ENCODE measurements around the gene TCERG1L. TPM values are rescaled to one million over a fixed set of nuclear protein-coding genes. Genes with fewer than 3 reads are reported as not detected.

The TCERG1L gene
- total RNA-seq, 1 experiment from 2014 or later: 1.5 TPM

DNA sequence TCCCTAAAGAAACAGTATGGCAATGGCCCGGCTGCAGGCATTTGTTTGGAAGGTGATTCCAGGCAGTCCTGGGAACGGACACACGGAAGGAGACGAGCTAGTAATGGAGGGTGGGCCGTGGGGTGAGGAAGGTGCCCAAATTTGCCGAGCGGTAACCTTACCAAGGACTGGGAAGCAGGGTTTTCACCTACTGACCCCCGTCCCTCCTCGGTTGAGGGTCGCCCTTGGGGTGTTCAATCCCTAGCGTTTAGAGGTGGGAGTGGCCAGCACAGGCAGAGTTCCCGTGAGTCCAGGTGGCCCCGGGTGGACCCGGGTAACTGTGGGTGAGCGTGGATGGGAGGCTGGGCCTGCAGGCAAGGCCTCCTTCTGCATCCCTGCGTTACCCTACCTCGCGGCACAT, 198.8 kb downstream of the TCERG1L start:
- H3K36me3 Mint-ChIP-seq: peaks cover 34% of the 10 kb centered on the region
- ChIA-PET POLR2A (no interaction called here), CTCF (no interaction called here)
- H3K27me3 Mint-ChIP-seq (ENCODE audit: low read depth): peaks cover 5% of the 10 kb centered on the region
- DNase-seq (ENCODE audit: low spot score) (no peak), ATAC-seq (no peak)
- no peak overlapping the region for H3K4me3 Mint-ChIP-seq
- H3K9me3 Mint-ChIP-seq: peaks cover 27% of the 10 kb centered on the region
- H3K27ac Mint-ChIP-seq: no peak overlapping the region
- H3K4me1 Mint-ChIP-seq: no peaks in the 10 kb centered on the region
- TF ChIP-seq OVOL2 (CRISPR knock-in tag; IDR thresholded peaks at IDR 0.05; ENCODE audit: borderline replicate concordance): no peak
- TF ChIP-seq MXD4 (CRISPR knock-in tag; IDR thresholded peaks at IDR 0.05; ENCODE audit: borderline replicate concordance): no peak
- TF ChIP-seq NR3C1 (CRISPR knock-in tag; conservative IDR thresholded peaks at IDR 0.05; ENCODE audit: low read depth): no peak
- TF ChIP-seq CREB1 (CRISPR knock-in tag; IDR thresholded peaks at IDR 0.05): no peak
- TF ChIP-seq, protein P1, sequence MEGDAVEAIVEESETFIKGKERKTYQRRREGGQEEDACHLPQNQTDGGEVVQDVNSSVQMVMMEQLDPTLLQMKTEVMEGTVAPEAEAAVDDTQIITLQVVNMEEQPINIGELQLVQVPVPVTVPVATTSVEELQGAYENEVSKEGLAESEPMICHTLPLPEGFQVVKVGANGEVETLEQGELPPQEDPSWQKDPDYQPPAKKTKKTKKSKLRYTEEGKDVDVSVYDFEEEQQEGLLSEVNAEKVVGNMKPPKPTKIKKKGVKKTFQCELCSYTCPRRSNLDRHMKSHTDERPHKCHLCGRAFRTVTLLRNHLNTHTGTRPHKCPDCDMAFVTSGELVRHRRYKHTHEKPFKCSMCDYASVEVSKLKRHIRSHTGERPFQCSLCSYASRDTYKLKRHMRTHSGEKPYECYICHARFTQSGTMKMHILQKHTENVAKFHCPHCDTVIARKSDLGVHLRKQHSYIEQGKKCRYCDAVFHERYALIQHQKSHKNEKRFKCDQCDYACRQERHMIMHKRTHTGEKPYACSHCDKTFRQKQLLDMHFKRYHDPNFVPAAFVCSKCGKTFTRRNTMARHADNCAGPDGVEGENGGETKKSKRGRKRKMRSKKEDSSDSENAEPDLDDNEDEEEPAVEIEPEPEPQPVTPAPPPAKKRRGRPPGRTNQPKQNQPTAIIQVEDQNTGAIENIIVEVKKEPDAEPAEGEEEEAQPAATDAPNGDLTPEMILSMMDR (IDR thresholded peaks at IDR 0.05): no peak
- no peak for TF ChIP-seq ZNF396 (CRISPR knock-in tag; IDR thresholded peaks at IDR 0.05; ENCODE audit: borderline replicate concordance)
- no peak for TF ChIP-seq ATF1 (CRISPR knock-in tag; IDR thresholded peaks at IDR 0.05)
- TF ChIP-seq GRHL2 (CRISPR knock-in tag; IDR thresholded peaks at IDR 0.05; ENCODE audit: insufficient replicate concordance, severe bottlenecking): no peak
- TF ChIP-seq EMX1 (CRISPR knock-in tag; IDR thresholded peaks at IDR 0.05): no peak
- TF ChIP-seq, protein P2, sequence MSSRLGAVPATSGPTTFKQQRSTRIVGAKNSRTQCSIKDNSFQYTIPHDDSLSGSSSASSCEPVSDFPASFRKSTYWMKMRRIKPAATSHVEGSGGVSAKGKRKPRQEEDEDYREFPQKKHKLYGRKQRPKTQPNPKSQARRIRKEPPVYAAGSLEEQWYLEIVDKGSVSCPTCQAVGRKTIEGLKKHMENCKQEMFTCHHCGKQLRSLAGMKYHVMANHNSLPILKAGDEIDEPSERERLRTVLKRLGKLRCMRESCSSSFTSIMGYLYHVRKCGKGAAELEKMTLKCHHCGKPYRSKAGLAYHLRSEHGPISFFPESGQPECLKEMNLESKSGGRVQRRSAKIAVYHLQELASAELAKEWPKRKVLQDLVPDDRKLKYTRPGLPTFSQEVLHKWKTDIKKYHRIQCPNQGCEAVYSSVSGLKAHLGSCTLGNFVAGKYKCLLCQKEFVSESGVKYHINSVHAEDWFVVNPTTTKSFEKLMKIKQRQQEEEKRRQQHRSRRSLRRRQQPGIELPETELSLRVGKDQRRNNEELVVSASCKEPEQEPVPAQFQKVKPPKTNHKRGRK (CRISPR knock-in tag; IDR thresholded peaks at IDR 0.05; ENCODE audit: borderline replicate concordance): no peak
- no peak for TF ChIP-seq FOXP1 (CRISPR knock-in tag; IDR thresholded peaks at IDR 0.05; ENCODE audit: borderline replicate concordance)
- no peak for TF ChIP-seq JUN (CRISPR knock-in tag; IDR thresholded peaks at IDR 0.05)
- TF ChIP-seq ZNF263 (CRISPR knock-in tag; IDR thresholded peaks at IDR 0.05; ENCODE audit: low read depth): no peak
- TF ChIP-seq, protein P3, sequence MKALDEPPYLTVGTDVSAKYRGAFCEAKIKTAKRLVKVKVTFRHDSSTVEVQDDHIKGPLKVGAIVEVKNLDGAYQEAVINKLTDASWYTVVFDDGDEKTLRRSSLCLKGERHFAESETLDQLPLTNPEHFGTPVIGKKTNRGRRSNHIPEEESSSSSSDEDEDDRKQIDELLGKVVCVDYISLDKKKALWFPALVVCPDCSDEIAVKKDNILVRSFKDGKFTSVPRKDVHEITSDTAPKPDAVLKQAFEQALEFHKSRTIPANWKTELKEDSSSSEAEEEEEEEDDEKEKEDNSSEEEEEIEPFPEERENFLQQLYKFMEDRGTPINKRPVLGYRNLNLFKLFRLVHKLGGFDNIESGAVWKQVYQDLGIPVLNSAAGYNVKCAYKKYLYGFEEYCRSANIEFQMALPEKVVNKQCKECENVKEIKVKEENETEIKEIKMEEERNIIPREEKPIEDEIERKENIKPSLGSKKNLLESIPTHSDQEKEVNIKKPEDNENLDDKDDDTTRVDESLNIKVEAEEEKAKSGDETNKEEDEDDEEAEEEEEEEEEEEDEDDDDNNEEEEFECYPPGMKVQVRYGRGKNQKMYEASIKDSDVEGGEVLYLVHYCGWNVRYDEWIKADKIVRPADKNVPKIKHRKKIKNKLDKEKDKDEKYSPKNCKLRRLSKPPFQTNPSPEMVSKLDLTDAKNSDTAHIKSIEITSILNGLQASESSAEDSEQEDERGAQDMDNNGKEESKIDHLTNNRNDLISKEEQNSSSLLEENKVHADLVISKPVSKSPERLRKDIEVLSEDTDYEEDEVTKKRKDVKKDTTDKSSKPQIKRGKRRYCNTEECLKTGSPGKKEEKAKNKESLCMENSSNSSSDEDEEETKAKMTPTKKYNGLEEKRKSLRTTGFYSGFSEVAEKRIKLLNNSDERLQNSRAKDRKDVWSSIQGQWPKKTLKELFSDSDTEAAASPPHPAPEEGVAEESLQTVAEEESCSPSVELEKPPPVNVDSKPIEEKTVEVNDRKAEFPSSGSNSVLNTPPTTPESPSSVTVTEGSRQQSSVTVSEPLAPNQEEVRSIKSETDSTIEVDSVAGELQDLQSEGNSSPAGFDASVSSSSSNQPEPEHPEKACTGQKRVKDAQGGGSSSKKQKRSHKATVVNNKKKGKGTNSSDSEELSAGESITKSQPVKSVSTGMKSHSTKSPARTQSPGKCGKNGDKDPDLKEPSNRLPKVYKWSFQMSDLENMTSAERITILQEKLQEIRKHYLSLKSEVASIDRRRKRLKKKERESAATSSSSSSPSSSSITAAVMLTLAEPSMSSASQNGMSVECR (CRISPR knock-in tag; IDR thresholded peaks at IDR 0.05; ENCODE audit: borderline replicate concordance): no peak
- TF ChIP-seq, protein P4, sequence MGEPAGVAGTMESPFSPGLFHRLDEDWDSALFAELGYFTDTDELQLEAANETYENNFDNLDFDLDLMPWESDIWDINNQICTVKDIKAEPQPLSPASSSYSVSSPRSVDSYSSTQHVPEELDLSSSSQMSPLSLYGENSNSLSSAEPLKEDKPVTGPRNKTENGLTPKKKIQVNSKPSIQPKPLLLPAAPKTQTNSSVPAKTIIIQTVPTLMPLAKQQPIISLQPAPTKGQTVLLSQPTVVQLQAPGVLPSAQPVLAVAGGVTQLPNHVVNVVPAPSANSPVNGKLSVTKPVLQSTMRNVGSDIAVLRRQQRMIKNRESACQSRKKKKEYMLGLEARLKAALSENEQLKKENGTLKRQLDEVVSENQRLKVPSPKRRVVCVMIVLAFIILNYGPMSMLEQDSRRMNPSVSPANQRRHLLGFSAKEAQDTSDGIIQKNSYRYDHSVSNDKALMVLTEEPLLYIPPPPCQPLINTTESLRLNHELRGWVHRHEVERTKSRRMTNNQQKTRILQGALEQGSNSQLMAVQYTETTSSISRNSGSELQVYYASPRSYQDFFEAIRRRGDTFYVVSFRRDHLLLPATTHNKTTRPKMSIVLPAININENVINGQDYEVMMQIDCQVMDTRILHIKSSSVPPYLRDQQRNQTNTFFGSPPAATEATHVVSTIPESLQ (CRISPR knock-in tag; IDR thresholded peaks at IDR 0.05): no peak
- no peak for TF ChIP-seq ZNF232 (CRISPR knock-in tag; IDR thresholded peaks at IDR 0.05)
- TF ChIP-seq, protein P5, sequence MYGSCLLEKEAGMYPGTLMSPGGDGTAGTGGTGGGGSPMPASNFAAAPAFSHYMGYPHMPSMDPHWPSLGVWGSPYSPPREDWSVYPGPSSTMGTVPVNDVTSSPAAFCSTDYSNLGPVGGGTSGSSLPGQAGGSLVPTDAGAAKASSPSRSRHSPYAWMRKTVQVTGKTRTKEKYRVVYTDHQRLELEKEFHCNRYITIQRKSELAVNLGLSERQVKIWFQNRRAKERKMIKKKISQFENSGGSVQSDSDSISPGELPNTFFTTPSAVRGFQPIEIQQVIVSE (CRISPR knock-in tag; IDR thresholded peaks at IDR 0.05; ENCODE audit: borderline replicate concordance): no peak
- TF ChIP-seq, protein P6, sequence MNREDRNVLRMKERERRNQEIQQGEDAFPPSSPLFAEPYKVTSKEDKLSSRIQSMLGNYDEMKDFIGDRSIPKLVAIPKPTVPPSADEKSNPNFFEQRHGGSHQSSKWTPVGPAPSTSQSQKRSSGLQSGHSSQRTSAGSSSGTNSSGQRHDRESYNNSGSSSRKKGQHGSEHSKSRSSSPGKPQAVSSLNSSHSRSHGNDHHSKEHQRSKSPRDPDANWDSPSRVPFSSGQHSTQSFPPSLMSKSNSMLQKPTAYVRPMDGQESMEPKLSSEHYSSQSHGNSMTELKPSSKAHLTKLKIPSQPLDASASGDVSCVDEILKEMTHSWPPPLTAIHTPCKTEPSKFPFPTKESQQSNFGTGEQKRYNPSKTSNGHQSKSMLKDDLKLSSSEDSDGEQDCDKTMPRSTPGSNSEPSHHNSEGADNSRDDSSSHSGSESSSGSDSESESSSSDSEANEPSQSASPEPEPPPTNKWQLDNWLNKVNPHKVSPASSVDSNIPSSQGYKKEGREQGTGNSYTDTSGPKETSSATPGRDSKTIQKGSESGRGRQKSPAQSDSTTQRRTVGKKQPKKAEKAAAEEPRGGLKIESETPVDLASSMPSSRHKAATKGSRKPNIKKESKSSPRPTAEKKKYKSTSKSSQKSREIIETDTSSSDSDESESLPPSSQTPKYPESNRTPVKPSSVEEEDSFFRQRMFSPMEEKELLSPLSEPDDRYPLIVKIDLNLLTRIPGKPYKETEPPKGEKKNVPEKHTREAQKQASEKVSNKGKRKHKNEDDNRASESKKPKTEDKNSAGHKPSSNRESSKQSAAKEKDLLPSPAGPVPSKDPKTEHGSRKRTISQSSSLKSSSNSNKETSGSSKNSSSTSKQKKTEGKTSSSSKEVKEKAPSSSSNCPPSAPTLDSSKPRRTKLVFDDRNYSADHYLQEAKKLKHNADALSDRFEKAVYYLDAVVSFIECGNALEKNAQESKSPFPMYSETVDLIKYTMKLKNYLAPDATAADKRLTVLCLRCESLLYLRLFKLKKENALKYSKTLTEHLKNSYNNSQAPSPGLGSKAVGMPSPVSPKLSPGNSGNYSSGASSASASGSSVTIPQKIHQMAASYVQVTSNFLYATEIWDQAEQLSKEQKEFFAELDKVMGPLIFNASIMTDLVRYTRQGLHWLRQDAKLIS (CRISPR knock-in tag; IDR thresholded peaks at IDR 0.05; ENCODE audit: borderline replicate concordance): no peak

All from WTC11 (cell line).